Embryonic facial prominence (tissue), 1 donor: ENCODE results near the gene SLC10A2.

Source experiments
- DNase-seq: peaks from one replicate; pipeline ENCODE4 v3.0.0-alpha.2; 2016; ENCODE audit errors: extremely low spot score

The SLC10A2 gene

DNA sequence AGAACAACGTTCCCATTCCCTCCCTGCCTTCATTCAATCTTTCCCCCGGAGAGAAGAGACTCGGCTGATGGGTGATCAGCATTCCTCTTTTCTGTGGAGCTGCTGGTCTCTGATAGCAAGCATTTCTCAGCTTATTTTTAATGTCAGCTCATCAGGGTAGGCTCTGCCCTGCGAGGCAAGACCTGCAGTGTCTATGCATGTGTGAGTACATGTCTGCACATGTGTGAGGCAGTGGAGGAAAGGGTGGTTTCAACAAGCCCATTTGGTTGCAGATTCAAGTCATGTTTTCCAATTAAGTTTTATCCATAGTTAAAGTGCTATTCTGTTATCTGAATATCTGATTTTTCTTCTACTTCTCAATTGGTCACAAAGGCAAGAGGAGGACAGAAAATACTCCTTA, 19.5 kb downstream of the SLC10A2 start:
- DNase-seq = no peak

DNA sequence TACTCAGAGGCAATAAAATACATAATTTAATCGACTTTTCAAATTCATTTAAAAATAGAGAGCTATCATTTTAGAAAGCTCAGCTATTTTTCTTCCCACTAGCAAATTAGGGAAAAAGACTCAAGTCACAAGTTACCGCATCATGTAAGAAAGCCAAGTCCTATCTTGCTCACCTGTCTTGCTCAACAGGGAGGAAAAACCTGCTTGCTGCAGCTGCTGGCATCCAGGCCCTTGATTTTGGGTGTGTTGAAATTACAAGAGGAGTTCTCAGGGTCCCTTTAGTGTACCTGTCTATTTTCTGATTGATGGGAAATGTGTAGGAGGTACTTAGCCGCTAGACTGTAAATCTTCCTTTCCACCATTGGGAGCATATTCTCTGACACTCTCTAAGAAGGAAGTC, 22.2 kb downstream of the SLC10A2 start:
- DNase-seq = no peak

DNA sequence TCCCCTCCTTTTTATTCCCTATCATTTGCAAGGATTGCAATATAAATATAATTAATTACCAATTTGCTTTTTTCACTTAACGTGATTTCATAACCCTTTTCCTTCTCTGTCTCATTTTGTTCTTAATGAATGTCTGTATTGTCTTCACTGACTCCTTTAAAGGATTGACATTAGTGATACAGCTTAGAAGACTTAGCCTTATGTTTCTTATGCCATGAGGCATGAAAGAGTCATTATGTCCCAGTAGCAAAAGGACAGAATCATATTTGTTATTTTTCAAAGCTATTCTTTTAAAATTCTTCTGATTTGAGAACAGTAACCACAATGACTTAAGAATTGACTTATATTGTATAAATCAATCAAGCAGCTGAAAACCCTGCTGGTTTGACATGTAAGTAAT, 26.2 kb downstream of the SLC10A2 start:
- no peak for DNase-seq

DNA sequence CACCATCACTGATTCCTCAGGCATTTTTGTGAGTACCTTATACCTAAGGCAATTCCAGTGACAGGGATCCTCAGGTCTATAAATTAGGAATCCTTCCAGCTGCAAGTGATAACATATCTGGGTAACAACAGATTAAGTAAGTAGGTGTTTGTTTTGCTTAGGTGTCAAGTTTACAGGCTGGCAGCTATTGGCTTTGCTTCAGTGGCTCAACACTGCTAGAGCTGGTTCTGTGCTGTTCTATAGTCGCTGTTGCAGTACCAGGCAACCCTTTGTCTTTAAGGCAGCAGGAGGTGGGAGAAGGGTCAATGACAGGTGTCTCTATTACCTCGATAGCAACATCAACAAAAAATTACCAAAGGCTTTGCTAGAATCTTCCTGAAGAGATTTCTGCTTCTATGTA, 27.0 kb downstream of the SLC10A2 start:
- no peak for DNase-seq

DNA sequence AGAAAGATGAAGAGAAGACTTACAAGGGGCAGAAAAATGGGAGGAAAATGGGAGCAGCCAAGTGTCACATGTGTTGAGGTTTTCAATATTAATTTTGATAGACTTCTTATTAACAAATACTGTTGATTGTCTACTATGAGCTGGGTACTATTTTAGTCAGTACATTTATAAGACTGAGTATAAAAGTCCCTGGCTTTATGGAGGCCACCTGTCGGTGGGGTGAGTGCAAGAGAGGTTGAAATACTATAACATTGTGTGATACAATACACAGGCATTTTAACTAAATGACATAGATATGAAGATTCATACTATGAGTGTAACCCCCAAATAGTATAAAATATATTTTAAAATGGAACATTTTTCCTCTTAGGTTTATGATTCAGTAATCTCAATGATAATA, 29.9 kb downstream of the SLC10A2 start:
- DNase-seq = no peak

DNA sequence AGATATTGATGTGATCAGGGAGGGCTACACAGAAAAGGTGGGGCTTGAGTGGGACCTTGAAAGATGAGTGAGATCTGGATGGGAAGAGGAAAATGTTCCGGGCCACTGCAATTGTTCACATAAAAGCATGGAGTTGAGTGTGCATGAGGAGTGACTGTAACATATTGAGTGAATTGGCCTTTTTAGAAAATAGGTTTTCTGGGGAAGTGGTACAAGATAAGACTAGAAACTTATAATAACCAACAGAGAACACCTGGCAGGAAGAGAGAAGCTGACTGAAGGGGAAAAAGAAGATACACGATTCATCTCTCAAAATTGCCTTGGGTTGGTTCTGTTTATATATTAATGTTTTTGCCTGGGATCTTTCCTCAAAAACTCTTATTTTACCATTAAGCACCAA, 32.2 kb downstream of the SLC10A2 start:
- DNase-seq = no peak

DNA sequence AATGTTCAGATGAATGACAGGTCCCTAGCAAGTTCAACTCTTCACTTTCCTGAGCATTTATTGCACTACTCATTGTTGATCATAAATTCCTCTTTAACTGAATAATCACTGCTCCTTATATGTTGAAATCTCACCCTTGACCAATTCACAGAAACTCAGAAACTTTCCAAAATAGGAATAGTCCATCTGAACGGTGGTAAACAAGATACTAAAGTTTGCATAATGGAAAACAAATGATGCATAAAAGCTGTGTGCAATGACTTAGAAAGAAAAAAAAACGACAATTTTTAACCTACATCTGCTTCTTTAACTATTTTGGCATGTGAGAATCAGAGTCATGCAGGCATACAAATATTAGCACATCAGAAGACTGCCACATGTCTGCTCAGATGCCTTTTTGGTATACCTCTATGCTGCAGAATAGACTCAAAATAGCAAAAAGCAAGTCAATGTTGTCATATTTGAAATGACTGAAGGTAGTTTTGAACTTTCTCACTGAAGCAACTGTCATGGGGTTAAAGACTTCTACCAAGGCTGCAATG, 34.8 kb downstream of the SLC10A2 start:
- DNase-seq = no peak

DNA sequence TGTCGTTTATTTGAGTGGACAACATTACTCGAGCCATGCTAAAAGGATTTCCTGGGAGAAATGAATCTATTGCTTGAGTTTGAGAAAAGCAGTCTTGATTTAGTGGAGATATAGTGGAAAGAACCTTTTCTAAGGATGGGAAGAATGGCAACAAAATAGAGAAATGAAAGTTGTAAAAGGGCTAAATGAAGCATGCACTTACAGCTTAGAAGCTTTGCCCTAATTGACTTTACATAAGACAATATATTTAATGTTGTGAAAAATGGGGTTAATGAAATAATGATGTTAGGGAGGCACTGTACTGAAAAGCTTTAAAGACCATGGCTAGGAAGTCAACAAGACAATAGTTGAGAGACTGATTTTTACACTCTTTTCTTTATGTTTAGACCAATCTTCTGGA, 35.4 kb downstream of the SLC10A2 start:
- no peak for DNase-seq

DNA sequence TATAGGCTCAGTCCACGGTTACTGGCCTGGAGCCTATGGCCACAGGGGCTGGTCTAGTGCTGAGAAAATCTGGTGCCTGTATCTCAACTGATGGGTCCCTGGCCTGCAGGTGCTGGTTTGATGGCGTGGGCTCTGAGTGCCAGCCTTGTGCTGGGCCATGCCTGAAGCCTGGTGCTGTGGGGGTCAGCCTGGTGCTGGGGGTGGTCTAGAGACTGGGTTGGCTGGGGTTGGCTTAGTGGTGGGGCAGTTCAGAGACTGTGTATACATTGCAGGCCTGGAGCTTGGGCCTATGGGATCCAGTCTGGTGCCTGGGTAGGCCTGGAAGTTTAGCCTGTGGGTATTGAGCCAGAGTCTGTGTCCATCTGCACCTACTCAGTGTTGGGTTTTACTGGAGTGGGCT, 36.4 kb downstream of the SLC10A2 start:
- DNase-seq = no peak

DNA sequence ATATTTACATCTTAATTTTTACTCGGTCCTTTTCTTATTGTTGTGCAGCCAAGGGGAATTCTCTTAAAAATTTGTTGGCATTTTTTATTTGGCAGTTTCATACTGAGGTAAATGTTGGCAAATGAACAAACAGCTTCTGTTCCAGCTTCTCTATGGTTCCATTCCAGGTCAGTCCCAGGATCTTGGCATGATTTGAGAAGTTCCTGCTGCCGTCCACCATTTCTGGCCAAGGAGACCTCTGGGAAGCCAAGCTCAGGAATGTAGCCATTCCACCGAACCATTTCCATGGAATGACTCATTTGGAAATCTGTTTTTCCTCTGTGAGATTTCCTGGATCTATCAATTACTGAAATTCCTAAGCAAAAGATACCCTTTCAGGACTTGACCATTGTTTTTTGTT, 43.9 kb downstream of the SLC10A2 start:
- DNase-seq = no peak

DNA sequence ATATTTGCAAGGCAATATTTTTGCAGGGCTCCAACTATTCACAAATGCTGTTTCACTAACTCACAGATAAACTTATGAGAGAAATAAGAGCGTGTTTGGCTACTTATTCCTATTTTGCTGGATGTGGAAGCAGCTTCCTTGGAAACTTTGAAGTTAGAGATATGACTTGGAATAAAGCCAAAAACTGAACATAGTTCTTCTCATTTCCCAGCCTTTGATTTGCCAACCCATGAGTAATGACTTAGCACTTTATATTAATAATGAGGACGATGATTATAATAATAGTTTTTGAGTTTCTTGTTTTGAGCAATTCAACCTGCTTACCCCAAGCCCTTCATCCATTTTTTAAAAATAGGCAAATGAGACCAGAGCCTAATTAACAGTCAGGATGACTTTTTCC, 47.7 kb downstream of the SLC10A2 start:
- DNase-seq = no peak

DNA sequence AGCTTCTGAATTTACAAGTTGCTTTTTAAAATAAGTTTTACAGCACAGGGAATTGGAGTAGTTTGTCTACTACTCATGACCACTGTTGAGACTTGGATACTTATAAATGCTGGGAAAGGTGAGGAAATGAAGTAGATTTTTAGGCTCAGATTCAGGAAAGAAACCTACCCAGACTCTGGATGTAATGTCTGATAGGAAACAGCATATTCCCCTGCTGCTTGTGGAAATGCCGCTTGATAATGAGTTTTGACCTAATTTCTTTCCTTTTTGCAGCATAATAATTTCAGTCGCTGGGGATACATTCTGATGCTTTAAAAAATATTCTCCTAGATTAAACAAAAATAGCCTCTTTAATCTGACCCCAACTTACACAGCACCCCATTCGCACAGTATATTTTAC, 53.6 kb downstream of the SLC10A2 start:
- no peak for DNase-seq

DNA sequence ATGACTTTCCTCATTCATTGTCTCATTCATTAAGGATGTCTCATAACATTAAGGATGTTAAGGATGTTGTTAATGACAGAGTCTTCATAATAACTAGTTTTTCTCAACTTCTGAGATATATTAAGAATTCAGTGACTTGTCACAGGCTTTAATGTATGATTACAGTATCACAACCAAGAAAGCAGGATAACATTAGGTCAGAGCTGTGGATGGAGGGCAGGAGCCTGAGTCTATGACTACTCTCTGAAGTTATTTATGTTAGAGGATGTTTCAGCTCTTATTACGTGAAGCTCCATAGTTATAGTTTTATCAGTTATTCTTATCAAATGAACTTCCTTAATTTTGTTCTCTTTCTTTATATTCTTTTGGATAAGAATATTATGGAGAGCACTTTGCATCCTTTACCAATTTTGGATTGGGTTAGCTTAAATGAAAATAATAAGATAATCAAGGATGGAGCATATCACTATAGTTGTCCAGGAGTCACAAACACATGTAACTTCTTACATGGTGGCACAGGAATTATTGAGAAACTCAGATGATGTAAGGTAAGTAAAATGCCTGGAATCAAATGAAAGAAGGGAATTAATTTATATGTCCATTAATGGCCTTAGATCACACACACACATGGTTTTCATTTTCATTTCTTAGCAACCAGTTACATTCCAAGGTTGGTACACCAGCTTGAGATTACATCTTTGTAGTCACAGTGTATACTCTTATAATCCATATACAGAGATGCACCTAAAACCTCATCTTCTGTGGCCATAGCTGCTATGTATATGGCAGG, 57.0 kb downstream of the SLC10A2 start:
- no peak for DNase-seq

DNA sequence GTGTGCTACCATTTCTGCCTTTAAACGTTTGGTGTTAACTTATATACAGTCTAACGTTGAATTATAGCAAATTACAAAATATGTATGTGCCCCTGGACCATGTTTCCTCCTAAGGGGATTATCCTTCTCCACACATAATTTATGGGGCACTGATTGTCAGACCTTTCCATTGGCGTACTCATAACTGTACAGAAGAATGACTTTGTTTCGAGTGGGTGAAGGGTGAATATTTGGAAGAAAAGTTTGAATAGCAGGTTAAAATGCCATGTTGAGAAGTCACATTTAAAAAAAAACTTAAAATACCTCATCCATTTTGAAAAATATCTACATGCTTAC, 58.8 kb downstream of the SLC10A2 start:
- DNase-seq = no peak

DNA sequence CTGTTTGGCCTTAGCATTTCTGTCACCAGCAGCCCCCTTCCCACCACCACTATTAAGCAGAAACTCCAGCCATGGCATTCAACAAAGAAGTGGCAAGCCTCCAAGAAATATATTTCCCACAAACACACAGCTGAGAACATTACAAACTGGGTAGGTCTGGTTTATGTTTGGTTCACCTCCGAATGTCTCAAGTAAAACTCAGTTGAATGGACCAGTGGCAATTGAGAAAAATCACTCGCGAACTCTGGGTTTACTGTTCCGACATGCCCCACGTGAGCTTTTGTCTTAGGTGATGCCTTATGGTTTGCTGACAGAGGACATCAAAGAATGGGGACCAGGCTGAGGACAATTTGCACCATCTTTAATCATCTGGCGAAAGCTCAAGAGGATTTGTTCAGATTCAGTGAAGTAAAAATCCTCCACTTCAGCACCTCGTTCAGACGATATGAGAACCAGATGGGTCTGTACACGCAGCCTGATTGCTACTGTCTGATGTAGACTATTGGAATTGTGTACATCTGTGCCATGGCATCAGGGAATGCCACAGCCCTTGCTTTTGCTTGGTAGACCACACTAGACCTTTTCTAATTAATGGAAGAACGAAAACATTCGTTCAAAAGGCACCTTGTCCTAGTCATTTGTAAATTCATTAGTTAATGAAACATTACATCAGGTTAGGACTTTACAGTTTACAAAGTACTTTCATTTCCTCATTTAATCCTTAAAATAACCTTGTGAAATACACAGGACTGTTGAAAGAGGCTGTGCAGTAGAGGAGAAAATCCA, 59.4 kb downstream of the SLC10A2 start:
- DNase-seq = peak; percentile 8

DNA sequence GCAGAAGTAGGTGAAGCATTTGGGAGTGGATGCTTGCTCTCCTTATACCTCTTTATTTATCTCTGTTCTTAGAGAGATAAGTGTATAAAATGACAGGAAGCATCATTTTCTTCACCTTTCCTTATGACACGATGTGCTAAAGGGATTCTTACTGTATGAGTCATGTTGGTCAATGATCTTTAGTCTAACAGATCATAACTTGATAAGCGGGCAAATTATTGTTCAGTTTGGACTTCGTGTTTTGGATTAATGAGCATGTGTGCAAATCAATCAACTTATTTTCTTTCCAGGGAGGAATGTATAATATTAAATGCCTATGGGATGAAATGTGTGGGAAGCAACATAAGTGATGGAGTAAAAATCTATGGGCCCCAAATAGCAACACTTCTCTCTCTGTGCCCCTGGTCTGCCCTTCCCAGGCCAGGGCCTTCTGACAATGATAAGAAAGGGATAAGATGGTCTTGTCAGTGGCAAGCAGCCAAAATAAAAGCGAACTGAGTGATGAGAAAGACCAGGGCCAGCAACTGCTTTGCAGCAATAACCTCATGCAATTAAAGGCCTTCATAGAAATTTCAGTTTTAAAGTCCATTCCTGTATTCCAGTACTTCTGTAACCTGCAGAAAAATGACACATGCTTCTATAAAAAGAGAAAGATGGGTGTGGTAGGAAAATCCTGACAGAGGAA, 61.4 kb downstream of the SLC10A2 start:
- no peak for DNase-seq

DNA sequence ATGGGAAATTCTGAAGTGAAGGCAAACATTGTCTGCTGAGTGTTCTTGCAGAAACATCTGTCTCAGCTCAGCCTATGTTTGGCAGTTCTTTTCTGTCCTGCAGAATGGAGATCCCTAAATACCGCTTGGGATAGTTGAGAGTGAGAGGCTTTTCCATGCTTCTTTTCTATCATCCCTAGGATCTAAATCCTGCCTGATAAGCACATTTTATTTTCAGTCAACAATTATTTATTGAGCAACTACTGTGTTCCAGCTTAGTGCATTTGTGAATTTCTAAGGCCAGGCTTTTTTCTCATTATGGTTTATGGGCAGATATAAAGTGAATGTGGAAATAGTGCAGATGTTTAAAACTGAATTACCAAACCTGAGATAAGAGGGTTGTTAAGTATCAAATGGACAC, 62.6 kb downstream of the SLC10A2 start:
- no peak for DNase-seq

DNA sequence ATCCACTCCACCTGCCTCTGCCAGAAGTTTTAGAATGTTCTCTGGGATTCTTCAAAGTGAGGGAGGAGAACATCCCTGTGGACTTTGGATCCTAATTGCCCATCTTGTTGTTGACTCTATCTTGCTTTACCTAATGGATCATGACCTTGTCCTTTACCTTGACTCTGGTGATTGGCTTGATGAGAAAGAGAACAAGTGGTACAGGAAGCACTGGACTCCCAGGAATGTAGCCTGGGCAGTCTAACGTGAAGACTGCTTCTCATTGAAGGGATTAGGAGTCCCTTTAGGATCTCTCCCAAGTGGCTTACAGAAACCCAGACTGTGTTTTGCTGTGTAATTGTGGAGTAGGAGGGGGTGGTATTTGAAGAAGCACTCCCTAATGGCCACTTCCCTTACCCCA, 63.9 kb downstream of the SLC10A2 start:
- no peak for DNase-seq

DNA sequence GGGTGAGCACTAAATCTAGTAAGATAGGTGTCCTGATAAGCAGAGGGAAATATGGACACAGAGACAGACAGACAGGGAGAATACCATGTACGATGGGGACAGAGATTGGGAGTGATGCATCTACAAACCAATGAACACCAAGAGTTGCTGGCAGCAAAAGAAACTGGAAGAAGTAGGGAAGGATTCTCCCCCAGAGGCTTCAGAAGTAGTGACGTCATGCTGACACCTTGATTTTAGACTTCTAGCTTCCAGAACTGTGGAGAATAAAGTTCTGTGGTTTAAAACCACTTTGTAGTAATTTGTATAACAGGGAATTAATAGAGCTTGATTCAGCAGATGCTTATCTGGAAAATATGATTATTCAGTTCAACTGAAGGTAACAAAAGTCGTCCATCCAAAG, 66.1 kb downstream of the SLC10A2 start:
- DNase-seq = no peak

DNA sequence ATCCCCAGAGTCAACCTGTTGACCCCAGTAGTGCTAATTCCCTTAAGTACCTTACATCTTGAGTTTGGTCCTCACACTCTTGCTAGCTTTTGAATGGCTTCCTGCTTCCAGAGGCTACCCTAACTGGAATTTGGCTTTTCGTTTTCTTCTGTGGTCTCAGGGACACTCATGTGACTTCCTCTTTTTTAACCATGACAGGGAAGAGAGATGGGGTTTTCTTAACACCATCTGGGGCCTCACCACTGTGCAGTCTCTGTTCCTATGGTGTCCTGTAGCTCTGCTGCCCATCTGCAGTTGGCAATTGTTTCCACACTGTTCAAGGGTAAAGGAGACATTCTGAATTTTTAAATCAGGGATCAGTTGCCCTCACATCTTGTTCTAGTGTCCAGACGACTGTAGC, 66.7 kb downstream of the SLC10A2 start:
- no peak for DNase-seq
